ENCODE data around the gene HELZ2.

The HELZ2 gene

DNA sequence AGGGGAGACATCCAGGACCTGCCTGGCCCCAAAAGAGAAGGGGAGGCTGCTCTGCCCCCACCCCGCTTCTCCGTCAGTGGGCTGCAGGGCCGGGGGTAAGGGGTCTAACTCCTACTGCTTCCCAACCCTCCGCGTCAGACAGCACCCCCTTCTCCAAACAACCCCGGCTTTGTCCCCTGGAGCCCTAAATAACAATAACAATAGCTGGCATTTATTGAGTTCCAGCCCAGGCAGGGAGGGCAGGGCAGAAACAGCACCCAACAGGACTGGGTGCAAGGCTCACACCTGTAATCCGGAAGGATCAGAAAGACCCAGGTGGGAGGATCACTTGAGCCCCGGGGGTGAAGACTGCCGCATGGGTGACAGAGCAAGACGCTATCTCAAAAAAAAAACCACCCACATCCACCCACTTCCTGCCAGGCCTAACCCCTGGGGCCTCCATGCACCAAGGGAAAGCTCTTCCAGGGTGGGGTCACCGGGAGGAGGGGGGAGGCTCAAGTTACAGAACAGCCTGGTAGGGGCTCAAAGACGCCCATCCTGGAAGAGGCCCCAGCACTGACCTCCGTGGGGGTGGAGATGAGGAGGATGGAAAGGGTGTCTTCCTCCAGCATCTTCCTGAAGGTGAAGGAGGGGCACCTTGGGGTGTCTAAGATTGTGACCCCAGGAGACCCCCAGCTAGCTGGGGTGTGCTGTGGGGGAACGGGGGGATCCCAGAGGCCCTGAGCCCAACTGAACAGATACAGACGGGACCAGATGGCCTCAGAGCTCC, 21.4 kb downstream of the HELZ2 start:
- peak; percentile 72 for DNase-seq (ENCODE audit: low spot score)

- no peak for DNase-seq (ENCODE audit: low spot score)
Observed at GRCh38 chr20:63551068-63551467, 23.0 kb downstream of the HELZ2 start.

DNA sequence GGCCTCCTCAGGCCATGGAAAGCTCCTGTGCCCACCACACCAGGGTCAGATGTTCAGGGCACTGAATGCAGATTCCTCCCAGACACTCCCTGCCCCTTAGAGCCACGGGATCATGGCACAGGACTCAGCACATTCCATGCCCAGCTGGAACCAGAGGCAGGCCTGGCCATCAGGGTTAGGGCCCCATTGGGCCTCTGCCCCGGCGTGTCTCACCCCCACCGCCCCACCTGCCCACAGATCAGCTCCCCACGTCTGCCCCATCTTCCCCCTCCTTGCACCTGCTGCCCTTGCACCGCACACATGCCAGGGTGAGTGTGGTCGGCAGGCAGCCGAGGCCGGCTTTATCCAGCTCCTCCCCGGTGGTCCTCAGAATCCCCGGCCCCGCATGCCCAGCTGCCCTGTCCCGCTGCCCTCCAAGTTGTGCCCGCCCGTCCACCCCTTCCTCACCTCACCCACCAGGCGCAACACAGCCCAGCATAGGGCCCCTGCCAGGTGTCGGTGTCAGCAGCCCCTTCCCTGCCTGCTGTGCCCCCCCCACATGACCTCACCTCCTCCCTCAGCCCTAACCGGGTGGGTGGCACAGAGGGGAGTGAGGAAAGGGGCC, 24.3 kb downstream of the HELZ2 start:
- DNase-seq (ENCODE audit: low spot score): no peak

DNA sequence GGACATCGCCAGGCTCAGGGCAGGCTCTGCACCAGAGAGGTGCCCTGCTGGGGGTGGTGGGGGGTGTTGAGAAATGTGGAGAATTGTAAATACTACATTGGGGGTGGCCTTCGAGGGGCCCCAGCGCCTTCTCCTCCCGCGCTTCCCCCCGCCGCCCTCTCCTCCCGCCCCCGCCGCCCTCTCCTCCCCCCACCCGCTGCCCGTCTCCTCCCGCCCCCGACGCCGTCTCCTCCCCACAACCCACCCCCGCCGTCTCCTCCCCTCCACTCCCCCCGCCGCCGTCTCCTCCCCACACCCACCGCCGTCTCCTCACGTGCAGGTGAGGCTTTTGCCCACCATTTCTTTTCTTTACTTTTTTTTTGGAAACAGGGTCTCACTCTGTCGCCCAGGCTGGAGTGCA, 25.0 kb downstream of the HELZ2 start:
- no peak for DNase-seq (ENCODE audit: low spot score)

DNA sequence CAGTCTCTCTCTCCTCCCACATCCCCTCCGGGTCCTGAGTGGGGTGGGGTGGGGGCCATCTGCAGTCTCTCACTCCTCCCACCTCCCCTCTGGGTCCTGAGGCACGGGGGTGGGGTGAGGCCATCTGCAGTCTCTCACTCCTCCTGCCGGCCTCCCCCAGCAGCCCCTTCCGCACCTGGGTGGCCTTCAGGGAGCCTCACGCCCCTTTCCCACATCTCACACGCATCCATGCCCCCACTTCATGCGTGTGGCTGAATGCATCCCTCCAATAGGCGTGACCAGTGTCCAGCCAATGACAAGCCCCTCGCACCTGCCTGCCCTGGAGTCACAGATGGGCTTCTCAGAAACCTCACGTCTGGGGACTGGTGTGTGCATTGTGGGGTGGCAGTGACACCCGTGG, 25.5 kb downstream of the HELZ2 start:
- no peak for DNase-seq (ENCODE audit: low spot score)

- no peak for DNase-seq (ENCODE audit: low spot score)
Observed at GRCh38 chr20:63547725-63548480, 26.1 kb downstream of the HELZ2 start, which contains the start of gene SRMS. SRMS (minus strand) TSS chr20:63547749; CDS start chr20:63547463, 286 bp downstream.

- no peak for DNase-seq (ENCODE audit: low spot score)
Observed at GRCh38 chr20:63546956-63547724, 26.9 kb downstream of the HELZ2 start.

DNA sequence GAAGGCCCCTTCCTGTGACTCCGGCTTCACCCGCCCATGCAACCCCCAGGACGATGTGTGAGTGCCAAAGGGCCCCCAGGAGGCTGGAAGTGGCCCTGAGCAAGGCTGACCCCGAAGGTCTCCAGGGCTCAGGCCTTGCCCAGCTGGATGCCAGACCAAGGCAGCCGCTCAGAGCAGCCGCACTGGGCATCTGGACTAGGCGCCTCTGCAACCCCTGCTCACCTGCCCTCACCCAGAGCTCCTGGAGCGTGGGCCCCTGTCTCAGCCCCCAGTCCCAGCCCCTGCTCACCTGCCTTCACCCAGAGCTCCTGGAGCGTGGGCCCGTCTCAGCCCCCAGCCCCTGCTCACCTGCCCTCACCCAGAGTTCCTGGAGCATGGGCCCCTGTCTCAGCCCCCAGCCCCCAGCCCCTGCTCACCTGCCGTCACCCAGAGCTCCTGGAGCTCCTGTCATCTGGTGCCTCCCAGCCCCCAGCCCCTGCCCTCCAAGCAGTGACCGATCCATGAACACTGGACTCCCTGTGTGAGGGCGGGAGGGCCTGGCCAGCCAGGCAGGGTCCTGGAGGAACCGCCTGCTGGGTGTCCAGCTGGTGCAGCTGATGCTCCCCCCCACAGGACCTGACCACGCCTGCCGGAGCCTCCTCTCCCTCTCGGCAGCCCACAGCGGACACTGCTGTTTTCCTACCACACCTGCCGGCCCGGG, 27.6 kb downstream of the HELZ2 start:
- no peak for DNase-seq (ENCODE audit: low spot score)

DNA sequence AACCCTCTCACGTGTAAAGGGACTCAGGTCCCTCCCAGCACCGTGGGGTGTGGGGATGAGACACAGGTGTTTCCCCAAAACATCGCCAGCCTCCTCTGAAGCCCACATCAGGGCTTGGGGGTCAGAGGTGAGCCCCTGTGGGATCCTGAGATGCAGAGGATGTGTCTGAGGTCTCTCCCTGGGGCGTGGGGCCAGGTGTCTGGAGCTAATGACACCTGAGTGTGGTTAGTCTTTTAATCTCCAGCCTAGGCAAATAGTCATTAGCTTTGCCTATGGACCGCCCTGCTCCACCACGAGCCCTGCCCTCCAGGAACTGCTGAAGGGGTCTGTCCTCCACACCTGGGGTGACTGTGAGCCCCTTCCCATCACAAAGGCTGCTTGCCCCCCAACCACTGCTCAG, 28.2 kb downstream of the HELZ2 start:
- no peak for DNase-seq (ENCODE audit: low spot score)

DNA sequence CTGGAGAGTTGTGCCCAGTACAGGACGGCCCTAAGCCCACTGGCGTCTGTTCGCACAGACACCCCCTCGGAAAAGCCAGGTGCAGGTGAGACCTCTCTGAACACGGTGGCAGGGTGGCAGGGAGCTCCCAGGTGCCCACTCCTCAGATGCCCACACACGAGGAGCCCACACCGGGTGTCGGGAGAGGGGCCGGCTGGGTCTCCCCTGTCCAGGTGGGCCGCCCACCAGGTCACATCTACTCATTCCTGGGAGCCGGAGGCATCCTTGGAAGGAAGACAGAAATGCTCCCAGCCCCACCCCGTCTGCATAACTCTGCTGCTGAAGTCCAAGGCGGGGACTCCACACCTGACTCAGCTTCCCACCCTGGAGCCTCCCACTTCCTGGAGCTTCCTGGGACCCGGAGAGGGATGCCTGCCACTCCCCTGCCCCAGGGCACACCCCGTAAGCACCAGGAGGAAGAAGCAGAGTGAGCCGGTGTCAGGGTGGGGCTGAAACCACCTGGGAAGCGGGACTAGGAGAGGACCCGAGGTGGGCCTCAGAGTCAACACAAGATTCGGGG, 29.0 kb downstream of the HELZ2 start:
- no peak for DNase-seq (ENCODE audit: low spot score)

- no peak for DNase-seq (ENCODE audit: low spot score)
Observed at GRCh38 chr20:63544241-63544957, 29.6 kb downstream of the HELZ2 start.

DNA sequence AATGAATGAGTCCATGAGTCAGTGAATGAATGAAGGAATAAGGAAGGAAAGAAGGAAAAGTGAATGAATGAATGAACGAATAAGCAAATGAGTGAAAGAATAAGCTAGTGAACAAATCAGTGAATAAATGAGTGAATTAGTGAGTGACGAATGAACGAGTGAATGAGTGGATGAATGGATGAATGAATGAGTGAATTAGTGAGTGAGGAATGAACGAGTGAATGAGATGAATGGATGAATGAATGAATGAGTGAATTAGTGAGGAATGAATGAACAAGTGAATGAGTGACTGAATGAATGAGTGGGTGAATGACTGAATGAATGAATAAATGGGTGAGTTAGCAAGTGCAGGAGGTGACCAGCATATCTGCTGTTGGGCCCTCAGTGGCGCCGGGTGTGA, 30.3 kb downstream of the HELZ2 start:
- DNase-seq (ENCODE audit: low spot score): no peak

GRCh38 chr20:63543131-63543530, 30.9 kb downstream of the HELZ2 start:
- no peak for DNase-seq (ENCODE audit: low spot score)

DNA sequence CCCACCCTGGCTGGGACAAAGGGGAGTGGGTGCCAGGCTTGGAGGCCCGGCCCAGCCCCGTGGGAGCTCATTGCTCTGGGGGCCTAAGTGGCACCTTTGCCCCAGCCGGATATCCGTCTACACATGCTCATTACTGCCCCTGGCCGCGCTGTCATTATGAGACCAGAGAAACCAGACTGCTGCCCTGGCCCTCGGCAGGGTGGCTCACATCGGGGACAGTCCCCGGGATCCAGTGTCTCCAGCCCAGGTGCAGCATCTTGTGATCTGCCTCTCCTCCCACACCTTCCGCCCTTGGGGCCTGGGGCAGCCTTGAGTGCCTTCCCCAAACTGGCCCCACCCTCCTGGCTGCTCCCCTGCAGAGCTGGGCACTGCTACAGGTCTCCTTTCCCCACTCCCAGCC, 31.3 kb downstream of the HELZ2 start:
- DNase-seq (ENCODE audit: low spot score): no peak

DNA sequence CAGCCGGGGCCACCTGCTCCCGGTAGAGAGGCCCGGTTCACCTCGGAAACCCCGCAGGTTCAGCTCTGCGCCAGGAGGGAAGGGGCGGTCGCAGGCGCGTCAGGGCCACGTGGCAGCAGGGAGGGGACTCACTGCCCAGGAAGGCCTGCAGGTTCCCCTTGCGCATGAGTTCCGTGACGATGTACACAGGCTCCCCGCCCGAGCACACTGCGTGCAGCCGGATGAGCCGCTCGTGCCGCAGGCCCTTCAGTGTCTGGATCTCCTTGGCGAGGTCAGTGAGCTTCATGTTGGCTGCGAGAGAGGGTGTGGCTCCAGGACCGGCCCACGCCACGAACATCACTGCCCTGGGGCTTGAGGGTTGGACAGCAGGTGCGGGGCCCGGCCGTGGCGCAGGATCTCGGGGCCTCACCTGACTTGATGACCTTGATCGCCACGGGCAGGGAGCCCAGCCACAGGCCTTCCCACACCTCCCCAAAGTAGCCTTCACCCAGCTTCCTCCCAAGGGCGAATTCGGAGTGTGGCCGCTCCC, 31.9 kb downstream of the HELZ2 start:
- DNase-seq (ENCODE audit: low spot score): no peak

GRCh38 chr20:63541371-63541770, 32.7 kb downstream of the HELZ2 start:
- no peak for DNase-seq (ENCODE audit: low spot score)

DNA sequence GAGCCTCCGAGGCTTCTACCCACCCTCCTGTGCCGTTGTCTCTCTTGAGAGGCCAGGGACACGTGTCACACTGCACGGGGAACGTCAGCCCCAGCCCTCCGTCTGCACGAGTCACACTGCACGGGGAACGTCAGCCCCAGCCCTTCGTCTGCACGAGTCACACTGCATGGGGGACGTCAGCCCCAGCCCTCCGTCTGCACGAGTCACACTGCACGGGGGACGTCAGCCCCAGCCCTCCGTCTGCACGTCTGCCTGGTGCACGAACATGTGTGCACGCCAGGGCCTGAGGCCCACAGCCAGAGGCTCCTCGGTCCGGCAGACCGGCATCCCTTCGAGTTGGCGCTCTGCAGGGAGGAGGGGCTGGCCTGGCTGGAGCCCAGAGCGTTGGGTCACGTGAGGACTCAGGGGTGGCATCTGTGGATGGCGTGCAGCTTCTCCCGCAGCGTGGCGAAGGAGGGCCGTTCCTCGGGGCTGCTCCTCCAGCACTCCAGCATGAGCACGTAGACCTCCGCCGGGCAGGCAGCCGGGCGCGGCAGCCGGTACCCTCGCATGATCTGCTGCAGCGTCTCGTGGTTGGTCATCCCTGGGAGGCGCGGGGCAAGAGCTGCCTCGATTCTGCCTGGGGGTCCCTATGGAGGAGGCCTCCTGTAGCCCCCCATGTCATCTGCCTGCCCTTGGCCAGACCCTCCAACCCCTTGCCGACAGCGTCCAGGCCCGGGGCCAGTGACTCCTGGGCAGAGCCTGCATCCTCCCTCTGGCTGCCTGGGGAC, 33.4 kb downstream of the HELZ2 start:
- no peak for DNase-seq (ENCODE audit: low spot score)

DNA sequence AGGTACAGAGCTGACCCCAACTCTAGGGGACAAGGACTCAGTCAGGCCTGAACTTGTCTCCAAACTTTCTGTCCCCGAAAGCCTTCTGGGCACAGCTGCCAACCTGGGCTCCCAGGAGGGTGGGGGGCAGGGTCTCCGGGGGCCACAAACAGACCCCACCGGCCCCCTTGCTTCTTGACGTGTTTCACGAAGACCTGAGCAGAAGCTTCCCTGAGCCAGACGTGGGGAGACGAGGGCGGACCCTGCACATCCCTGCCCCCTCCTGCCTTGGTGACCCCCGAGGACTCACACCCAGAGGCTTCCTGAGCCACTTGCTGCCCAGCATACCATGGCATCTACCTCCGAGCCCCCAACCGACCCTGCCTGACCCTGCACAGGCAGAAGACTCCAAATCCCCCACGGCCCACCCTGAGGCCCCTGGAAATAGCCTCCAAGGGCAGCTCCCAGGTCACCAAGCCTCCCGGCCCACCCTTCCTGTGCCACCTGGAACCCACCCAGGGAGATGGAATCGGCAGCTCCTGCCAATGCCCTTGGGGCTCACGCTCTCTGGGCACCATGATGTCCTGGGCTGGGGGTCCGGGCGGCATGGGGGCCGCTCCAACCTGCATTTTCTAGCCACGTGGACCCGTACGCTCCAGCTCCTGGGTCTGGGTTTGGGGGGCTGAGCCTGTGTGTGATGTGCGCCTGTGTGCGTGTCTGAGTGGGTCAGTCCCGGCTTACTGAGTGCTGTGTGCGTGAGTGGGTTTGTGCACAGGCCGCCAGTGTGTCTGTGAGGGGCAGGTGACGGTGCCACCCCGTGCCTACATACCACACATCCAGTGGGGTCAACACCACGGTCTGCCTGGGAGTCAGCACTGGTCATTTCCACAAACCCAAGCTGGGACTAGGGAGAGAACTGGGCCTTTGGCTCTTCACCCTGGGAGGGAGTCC, 34.3 kb downstream of the HELZ2 start:
- no peak for DNase-seq (ENCODE audit: low spot score)

DNA sequence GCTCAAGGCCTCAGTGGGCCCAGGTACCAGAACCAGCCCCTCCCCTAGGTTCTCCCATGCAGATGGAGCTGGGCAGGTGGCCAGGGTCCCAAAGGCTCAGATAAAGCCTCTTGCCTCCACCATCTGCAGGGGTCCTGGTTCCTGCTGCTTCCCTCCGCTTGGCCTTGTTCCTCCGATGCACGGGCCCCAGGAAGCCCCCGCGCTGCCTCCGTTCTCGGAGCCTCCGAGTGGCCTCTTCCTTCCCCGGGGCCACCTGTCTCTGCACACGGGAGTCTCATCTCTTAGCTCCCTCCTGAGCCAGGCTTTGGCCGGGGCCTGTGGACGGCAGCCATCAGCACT, 35.0 kb downstream of the HELZ2 start:
- no peak for DNase-seq (ENCODE audit: low spot score)
